ENCODE data around the gene NRL. TPM values are rescaled to one million over a fixed set of nuclear protein-coding genes. Genes with fewer than 3 reads are reported as not detected.

The NRL gene
- total and polyA plus RNA-seq, 2 donors (not counting 3 experiments of a cell fraction or from before 2014, with no cell fraction given): 0.71 to 1.1 TPM

DNA sequence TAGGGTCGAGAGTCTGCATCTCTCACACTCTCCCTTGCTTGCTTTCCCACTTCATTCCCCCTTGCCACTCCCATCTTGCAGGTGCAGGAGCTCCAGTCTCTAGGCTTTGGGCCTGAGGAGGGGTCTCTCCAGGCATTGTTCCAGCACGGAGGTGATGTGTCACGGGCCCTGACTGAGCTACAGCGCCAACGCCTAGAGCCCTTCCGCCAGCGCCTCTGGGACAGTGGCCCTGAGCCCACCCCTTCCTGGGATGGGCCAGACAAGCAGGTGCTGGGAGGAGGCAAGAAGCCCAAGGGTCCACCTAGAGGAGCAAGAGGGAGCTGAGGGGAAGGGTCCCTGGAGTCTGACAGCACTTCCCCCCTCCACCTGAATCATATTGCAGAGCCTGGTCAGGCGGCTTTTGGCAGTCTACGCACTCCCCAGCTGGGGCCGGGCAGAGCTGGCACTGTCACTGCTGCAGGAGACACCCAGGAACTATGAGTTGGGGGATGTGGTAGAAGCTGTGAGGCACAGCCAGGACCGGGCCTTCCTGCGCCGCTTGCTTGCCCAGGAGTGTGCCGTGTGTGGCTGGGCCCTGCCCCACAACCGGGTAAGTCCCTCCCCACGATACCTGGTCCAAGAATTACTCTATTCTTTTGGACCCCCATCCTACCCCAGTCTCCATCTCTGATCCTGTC is 36.8 kb upstream of the NRL start:
- DNase-seq (ENCODE audit: low read depth, low spot score) (no peak), FAIRE-seq (no peak)
- no peak overlapping the region for H3K27ac ChIP-seq (ENCODE audit: insufficient read depth, low read depth, low read length)
- ChIA-PET CTCF (interaction anchor here (7.8 kb wide), 1 partner anchor 9 kb away, joined by 63 read pairs; the partner anchor contains the start of gene IRF9), POLR2A (no interaction called here)
- H3K36me3 ChIP-seq (ENCODE audit: control insufficient read depth in 2 of 2, extremely low read depth in 1 of 2, insufficient read depth in 2 of 2, low read length in 2 of 2): peaks cover 14 to 35% of the 10 kb centered on the region in 2 experiments
- no peak for TF ChIP-seq MYC (IDR thresholded peaks at IDR 0.05; ENCODE audit: low read depth, low read length)
- TF ChIP-seq EZH2 (IDR thresholded peaks at IDR 0.05; ENCODE audit: borderline replicate concordance, low read depth, low read length, severe bottlenecking): no peak
- no peak for TF ChIP-seq GATA2 (IDR thresholded peaks at IDR 0.05; ENCODE audit: insufficient read depth, insufficient read length, low read depth, low read length)
- TF ChIP-seq, protein P1, sequence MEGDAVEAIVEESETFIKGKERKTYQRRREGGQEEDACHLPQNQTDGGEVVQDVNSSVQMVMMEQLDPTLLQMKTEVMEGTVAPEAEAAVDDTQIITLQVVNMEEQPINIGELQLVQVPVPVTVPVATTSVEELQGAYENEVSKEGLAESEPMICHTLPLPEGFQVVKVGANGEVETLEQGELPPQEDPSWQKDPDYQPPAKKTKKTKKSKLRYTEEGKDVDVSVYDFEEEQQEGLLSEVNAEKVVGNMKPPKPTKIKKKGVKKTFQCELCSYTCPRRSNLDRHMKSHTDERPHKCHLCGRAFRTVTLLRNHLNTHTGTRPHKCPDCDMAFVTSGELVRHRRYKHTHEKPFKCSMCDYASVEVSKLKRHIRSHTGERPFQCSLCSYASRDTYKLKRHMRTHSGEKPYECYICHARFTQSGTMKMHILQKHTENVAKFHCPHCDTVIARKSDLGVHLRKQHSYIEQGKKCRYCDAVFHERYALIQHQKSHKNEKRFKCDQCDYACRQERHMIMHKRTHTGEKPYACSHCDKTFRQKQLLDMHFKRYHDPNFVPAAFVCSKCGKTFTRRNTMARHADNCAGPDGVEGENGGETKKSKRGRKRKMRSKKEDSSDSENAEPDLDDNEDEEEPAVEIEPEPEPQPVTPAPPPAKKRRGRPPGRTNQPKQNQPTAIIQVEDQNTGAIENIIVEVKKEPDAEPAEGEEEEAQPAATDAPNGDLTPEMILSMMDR (IDR thresholded peaks at IDR 0.05; ENCODE audit: extremely low read depth in 1 of 2, insufficient read depth in 1 of 2, low read depth in 1 of 2, low read length in 2 of 2): no peak
- no peak for TF ChIP-seq POLR2AphosphoS5 (IDR thresholded peaks at IDR 0.05; ENCODE audit: insufficient read depth, low read depth, low read length)
- no peak for TF ChIP-seq FOS (IDR thresholded peaks at IDR 0.05; ENCODE audit: borderline replicate concordance, insufficient read depth, low read length)
- TF ChIP-seq, protein P2, sequence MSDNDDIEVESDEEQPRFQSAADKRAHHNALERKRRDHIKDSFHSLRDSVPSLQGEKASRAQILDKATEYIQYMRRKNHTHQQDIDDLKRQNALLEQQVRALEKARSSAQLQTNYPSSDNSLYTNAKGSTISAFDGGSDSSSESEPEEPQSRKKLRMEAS (IDR thresholded peaks at IDR 0.05; ENCODE audit: insufficient read depth, insufficient read length): no peak
- no peak for TF ChIP-seq JUN (IDR thresholded peaks at IDR 0.05; ENCODE audit: borderline replicate concordance, insufficient read depth, insufficient read length, low read depth)
- no peak for TF ChIP-seq POLR2A (IDR thresholded peaks at IDR 0.05; ENCODE audit: low read depth, low read length)
- no peaks in the 10 kb centered on the region for H3K9me3 ChIP-seq (replicated peaks; ENCODE audit: control insufficient read depth, insufficient read depth, low read length)
- peaks cover 7% of the 10 kb centered on the region for H3K4me1 ChIP-seq (ENCODE audit: control insufficient read depth, extremely low read depth, insufficient read depth, low read length)
- H3K9ac ChIP-seq (replicated peaks; ENCODE audit: extremely low read depth, insufficient read depth, low read length): no peak overlapping the region
- dilution Hi-C loops (cut with MboI; ENCODE audit: extremely low pct_ligation_motif_present, low sequenced_read_pairs) (no loop called here), intact Hi-C loops (cut with micrococcal nuclease) (no loop called here)
- no peak overlapping the region for H3K4me3 ChIP-seq (replicated peaks in 1 of 3; ENCODE audit: insufficient read depth in 1 of 3, low read depth in 1 of 3, low read length in 3 of 3)
- BruUV-seq (replicated peaks): no TSS peak
- H3K79me2 ChIP-seq (ENCODE audit: control insufficient read depth, insufficient read depth, low read length): peaks cover 15% of the 10 kb centered on the region
- H3K9me1 ChIP-seq (replicated peaks; ENCODE audit: control insufficient read depth, extremely low read depth, insufficient read depth, low read length): no peaks in the 10 kb centered on the region
- H4K20me1 ChIP-seq (replicated peaks; ENCODE audit: control insufficient read depth, extremely low read depth, insufficient read depth, low read length): no peaks in the 10 kb centered on the region
- no peak overlapping the region for H2AFZ ChIP-seq (ENCODE audit: low read depth, low read length)
- no peaks in the 10 kb centered on the region for H3K27me3 ChIP-seq (ENCODE audit: control insufficient read depth in 2 of 2, insufficient read depth in 2 of 2, low read length in 2 of 2)
- no peak overlapping the region for H3K4me2 ChIP-seq (ENCODE audit: insufficient read depth, low read length)

Measured in endothelial cell of umbilical vein (primary cell).